Epithelial cell of esophagus (primary cell): ENCODE results near the gene TSC2.

Source experiments
- DNase-seq: peaks from one replicate; pipeline ENCODE4 v3.0.0; 2010; ENCODE audit warnings: low read depth
- H3K4me3 ChIP-seq: 2 replicates; pipeline ENCODE4 v1.5.1; 2011; ENCODE audit warnings: mild to moderate bottlenecking, low read length, control low read depth
- TF ChIP-seq, protein P1 (sequence below): IDR thresholded peaks from 2 replicates; pipeline ENCODE4 v1.5.1; 2011; ENCODE audit warnings: low read depth, mild to moderate bottlenecking, low read length, control low read depth, inconsistent platforms; ENCODE audit not compliant: insufficient read depth; ENCODE audit errors: missing control alignments

The TSC2 gene

DNA sequence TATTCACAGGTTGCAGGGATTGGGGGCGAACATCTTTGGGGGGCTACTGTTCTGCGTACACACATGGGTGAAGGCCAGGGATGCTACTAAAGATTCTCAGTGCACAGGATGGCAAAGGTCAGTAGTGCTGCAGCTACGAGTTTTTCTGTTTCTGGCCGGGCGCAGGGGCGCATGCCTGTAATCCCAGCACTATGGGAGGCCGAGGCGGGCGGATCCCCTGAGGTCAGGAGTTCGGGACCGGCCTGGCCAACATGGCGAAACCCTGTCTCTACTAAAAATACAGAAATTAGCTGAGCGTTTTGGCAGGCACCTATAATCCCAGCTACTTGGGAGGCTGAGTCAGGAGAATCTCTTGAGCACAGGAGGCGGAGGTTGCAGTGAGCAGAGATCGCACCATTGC is 34.3 kb upstream of the TSC2 start:
- DNase-seq, result no peak
- H3K4me3 ChIP-seq, result no peak overlapping the region
- TF ChIP-seq, protein P1, sequence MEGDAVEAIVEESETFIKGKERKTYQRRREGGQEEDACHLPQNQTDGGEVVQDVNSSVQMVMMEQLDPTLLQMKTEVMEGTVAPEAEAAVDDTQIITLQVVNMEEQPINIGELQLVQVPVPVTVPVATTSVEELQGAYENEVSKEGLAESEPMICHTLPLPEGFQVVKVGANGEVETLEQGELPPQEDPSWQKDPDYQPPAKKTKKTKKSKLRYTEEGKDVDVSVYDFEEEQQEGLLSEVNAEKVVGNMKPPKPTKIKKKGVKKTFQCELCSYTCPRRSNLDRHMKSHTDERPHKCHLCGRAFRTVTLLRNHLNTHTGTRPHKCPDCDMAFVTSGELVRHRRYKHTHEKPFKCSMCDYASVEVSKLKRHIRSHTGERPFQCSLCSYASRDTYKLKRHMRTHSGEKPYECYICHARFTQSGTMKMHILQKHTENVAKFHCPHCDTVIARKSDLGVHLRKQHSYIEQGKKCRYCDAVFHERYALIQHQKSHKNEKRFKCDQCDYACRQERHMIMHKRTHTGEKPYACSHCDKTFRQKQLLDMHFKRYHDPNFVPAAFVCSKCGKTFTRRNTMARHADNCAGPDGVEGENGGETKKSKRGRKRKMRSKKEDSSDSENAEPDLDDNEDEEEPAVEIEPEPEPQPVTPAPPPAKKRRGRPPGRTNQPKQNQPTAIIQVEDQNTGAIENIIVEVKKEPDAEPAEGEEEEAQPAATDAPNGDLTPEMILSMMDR, result no peak

DNA sequence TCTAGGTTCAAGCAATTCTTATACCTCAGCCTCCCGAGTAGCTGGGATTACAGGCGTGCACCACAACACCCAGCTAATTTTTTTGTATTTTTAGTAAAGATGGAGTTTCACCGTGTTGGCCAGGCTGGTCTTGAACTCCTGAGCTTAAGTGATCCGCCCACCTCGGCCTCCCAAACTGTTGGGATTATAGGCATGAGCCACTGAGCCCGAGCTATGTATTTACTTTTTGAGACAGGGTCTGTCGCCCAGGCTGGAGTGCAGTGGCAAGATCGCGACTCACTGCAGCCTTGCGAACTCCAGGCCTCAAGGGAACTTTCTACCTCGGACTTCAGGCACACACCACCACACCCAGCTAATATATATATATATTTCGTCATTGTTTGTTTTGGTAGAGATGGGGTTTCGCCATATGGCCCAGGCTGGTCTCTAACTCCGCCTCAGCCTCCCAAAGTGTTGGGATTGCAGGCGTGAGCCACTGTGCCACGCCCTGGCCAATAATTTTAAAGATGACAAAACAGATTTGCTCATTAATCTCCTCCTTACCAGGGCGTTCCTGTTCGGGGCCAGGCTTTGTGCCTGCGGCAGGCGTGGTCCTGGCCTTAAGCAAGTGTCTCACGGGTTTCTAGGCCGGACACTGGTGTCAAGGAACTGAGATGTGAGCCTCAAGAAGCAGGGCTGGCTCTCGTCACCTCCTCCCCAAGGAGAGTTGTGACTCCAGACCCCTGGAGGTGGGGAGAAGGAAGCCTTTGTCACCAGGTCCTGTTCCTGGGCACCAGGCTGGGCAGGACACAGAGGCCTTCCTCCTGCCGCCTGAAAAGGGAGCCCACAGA is 32.5 kb upstream of the TSC2 start:
- H3K4me3 ChIP-seq, result no peak overlapping the region
- TF ChIP-seq, protein P1, result no peak
- DNase-seq, result peak; percentile 94

DNA sequence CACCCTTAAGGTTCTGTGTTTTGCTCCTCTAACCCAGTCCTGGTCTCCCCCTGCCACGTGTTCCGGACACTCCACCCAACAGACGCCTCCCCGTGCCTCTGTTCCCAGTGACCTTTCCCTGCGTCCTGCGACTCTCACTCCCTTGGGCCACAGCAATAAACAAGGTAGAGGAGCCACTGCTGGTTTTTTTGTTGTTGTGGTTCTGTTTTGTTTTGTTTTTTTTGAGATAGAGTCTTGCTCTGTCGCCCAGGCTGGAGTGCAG is 31.9 kb upstream of the TSC2 start:
- no peak overlapping the region for H3K4me3 ChIP-seq
- TF ChIP-seq, protein P1, result no peak
- DNase-seq, result no peak

DNA sequence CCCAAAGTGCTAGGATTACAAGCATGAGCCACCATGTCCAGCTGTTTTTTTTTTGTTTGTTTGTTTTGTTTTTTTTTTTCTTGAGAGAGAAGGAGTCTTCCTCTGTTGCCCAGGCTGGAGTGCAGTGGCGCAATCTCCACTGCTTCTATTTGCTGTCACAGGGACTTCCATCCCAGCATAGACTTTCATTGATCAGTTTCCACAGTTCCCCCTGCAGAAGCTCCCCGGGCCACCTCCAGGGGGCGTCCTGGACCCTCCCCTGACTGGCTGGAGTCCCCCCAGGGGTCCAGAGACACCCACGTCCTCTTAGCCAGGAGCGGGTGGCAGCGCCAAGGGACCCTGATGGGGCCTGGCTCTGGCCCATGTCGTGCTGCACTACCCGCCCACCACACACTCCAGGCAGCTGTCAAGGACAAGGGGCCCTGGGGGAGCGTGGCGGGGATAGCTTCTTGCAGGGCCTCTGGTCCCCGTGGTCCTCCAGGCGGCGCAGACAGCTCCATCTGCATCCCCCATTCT is 31.3 kb upstream of the TSC2 start:
- H3K4me3 ChIP-seq, result no peak overlapping the region
- TF ChIP-seq, protein P1, result peak; percentile 13
- no peak for DNase-seq

DNA sequence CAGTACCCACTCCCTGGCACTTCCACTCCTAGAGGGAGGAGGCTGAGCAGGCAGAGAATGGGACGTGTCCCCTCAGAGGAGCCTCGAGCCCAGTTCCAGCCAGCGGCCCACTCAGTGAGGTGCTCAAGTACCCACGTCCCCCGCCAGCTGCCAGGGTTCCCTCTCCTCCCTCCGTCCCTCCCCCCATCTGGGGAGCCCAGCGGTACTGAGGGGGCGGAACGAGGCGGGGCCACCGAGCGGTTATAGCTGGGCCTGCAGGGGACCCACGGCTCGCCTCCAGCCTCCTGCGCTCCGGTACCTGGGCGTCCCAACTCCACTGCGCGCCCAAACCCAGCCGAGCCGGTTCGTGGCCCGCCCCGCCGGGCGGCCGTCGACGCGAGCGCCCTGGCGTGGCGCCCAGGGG is 28.3 kb upstream of the TSC2 start, which contains the start of gene NPW:
Gene NPW, plus strand, starts transcription at position 268 of the 403 bp plus-strand sequence.
- no peak for DNase-seq
- TF ChIP-seq, protein P1, result no peak
- H3K4me3 ChIP-seq, result no peak within 1 kb of the TSS

DNA sequence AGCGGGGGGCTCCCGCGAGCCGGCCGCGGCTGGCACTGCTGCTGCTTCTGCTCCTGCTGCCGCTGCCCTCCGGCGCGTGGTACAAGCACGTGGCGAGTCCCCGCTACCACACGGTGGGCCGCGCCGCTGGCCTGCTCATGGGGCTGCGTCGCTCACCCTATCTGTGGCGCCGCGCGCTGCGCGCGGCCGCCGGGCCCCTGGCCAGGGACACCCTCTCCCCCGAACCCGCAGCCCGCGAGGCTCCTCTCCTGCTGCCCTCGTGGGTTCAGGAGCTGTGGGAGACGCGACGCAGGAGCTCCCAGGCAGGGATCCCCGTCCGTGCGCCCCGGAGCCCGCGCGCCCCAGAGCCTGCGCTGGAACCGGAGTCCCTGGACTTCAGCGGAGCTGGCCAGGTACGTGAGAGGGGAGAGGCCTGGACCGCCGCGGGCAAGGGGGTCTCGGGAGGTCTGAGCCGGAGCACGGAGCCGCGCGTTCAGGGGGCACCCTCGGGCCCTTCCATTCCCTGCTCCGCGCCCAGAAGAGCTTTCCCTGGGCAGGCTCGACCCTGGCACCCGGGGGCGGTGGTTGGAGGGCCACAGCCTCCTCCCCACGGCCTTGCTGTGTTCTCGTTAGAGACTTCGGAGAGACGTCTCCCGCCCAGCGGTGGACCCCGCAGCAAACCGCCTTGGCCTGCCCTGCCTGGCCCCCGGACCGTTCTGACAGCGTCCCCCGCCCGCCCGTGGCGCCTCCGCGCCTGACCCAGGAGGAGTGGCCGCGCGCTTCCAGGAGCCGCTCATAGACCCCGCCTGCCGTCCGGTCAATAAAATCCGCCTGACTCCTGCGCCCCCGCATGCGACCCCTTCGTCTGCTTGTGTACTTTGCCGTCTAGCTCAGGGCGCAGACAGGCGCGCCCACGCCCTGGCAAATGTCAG is 27.6 kb upstream of the TSC2 start:
- TF ChIP-seq, protein P1, result no peak
- H3K4me3 ChIP-seq, result no peak overlapping the region
- no peak for DNase-seq
